ENCODE results near the gene TP53AIP1. TPM values are rescaled to one million over a fixed set of nuclear protein-coding genes. Genes with fewer than 3 reads are reported as not detected.

The TP53AIP1 gene
- total and polyA plus RNA-seq, 5 donors = 0.05 TPM; not detected in 4

DNA sequence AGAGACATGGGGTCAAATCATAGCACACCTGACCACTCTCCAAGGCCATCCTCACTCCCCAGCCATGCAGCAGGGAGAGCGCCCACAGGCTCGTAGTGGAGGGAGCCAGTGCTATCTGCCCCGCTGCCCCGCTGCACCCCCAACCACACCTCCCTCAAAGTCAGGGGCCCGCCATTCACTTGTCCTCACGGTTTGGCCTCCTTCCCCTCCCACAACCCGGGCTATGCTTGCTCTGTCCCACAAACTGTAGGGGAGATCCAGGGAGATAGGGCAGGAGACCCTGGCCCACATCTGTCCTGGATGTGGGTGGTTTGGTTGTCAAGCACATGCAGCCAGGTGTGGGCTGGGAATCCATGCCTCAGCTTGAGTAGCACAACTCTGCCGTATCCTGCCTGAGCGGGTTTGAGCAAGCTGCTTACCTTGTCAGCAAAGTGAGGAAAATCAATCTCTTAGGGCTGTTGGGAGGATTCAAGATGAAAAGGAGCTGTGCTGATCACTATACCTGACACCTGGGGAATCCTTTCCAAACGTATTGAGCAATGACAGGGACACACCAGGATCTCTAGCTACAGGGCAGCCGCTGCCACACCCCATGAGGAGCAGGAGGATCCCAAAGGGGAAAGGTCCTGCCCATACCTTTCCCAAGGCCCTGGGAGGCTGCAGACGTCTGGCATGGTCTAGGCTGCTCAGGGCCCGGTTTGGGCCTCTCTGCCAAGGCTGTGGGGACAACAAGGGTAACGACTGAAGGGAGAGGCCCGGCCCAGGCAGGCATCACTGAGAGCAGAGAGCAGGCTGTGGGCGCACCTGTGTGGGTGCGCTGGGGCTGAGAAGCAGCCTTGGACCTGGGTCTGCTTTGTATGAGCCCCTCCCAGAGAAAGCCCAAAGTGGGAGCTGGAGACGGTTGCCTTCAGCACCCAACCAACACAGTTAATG, 28.2 kb downstream of the TP53AIP1 start:
- 80% methylated on average over 18 of the region's 18 CpGs for WGBS
- Histone ChIP-seq H3K4me3 (ENCODE audit: low read length) (no peak overlapping the region), H3K9me3 (ENCODE audit: control insufficient read depth, low read length) (no peaks in the 10 kb centered on the region), H3K27ac (ENCODE audit: low read length) (no peak overlapping the region), H3K4me1 (ENCODE audit: control insufficient read depth, insufficient read depth, low read length) (no peaks in the 10 kb centered on the region), H3K27me3 (ENCODE audit: control insufficient read depth, insufficient read depth) (no peaks in the 10 kb centered on the region)
- ATAC-seq = peak; percentile 5 to 29
- intact Hi-C loops (cut with DNase I) = no loop called here
- peak in 1 of 3 donors; percentile 37 for DNase-seq

DNA sequence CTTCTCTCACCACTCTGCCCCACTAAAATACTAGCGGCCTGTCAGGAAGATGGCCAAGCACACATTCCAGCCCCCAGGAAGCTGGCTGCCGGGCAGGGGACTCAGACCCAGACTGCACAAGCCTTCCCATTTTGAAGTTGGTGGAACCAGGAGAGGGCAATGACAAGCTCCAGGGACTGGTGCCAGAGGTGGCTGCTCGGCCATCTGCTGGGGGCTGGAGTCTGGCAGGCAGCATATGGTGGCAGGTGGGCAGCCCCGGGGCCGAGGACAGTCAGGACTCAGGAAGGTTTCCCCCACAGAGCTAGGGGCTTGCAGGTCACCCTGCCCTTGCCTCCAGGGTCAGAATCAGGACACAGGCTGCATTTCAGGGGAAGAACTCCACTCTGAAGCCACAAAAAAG, 28.9 kb downstream of the TP53AIP1 start:
- ATAC-seq (no peak), DNase-seq (peak in 1 of 3 donors; percentile 37)
- H3K27me3 ChIP-seq (ENCODE audit: control insufficient read depth, insufficient read depth) = no peaks in the 10 kb centered on the region
- H3K27ac ChIP-seq (ENCODE audit: low read length) = no peak overlapping the region
- no peak overlapping the region for H3K4me3 ChIP-seq (ENCODE audit: low read length)
- H3K9me3 ChIP-seq (ENCODE audit: control insufficient read depth, low read length) = no peaks in the 10 kb centered on the region
- H3K4me1 ChIP-seq (ENCODE audit: control insufficient read depth, insufficient read depth, low read length) = peaks cover 4% of the 10 kb centered on the region
- 70% methylated on average over 5 of the region's 5 CpGs for WGBS
- intact Hi-C loops (cut with DNase I) = no loop called here

DNA sequence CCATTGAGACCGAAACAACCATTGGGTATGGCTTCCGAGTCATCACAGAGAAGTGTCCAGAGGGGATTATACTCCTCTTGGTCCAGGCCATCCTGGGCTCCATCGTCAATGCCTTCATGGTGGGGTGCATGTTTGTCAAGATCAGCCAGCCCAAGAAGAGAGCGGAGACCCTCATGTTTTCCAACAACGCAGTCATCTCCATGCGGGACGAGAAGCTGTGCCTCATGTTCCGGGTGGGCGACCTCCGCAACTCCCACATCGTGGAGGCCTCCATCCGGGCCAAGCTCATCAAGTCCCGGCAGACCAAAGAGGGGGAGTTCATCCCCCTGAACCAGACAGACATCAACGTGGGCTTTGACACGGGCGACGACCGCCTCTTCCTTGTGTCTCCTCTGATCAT, 31.0 kb downstream of the TP53AIP1 start:
- no peak overlapping the region for H3K4me3 ChIP-seq (ENCODE audit: low read length)
- 96% methylated on average over 18 of the region's 18 CpGs for WGBS
- intact Hi-C loops (cut with DNase I) = loop anchor here in 1 of 4 donors (2.0 kb wide), 1 partner anchor 17 kb away; no protein-coding TSS in a partner anchor
- no peaks in the 10 kb centered on the region for H3K9me3 ChIP-seq (ENCODE audit: control insufficient read depth, low read length)
- H3K27ac ChIP-seq (ENCODE audit: low read length) = no peak overlapping the region
- ATAC-seq (no peak), DNase-seq (no peak)
- no peaks in the 10 kb centered on the region for H3K27me3 ChIP-seq (ENCODE audit: control insufficient read depth, insufficient read depth)
- peaks cover 8% of the 10 kb centered on the region for H3K4me1 ChIP-seq (ENCODE audit: control insufficient read depth, insufficient read depth, low read length)

DNA sequence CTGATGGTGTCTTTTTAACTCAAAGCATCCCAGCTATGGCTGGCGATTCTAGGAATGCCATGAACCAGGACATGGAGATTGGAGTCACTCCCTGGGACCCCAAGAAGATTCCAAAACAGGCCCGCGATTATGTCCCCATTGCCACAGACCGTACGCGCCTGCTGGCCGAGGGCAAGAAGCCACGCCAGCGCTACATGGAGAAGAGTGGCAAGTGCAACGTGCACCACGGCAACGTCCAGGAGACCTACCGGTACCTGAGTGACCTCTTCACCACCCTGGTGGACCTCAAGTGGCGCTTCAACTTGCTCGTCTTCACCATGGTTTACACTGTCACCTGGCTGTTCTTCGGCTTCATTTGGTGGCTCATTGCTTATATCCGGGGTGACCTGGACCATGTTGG, 31.4 kb downstream of the TP53AIP1 start:
- Histone ChIP-seq H3K27me3 (ENCODE audit: control insufficient read depth, insufficient read depth) (no peaks in the 10 kb centered on the region), H3K27ac (ENCODE audit: low read length) (no peak overlapping the region), H3K4me3 (ENCODE audit: low read length) (no peak overlapping the region), H3K4me1 (ENCODE audit: control insufficient read depth, insufficient read depth, low read length) (peaks cover 8% of the 10 kb centered on the region), H3K9me3 (ENCODE audit: control insufficient read depth, low read length) (no peaks in the 10 kb centered on the region)
- intact Hi-C loops (cut with DNase I) = loop anchor here in 1 of 4 donors (2.0 kb wide), 1 partner anchor 16 kb away; no protein-coding TSS in a partner anchor
- DNase-seq = no peak
- 98% methylated on average over 17 of the region's 17 CpGs for WGBS
- no peak for ATAC-seq

DNA sequence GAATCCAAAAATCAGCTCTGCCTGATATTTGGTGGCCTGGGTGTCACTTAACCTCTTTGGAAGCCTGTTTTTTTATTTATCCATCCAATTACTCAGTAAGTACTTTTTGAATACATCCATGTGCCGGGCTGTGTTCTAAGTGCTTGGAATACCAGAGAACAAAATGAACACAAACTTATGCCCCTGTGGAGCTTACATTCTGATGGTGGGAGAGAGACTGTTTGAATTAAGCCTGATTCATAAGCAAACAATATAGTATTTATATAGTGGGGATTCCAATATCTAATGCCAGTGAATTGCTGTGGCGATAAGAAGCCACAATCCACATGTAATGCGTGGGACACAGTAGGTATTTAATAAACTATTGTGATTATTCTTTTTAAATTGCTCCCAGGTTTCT, 32.1 kb downstream of the TP53AIP1 start:
- ATAC-seq = no peak
- Histone ChIP-seq H3K27me3 (ENCODE audit: control insufficient read depth, insufficient read depth) (no peaks in the 10 kb centered on the region), H3K4me3 (ENCODE audit: low read length) (no peak overlapping the region), H3K27ac (ENCODE audit: low read length) (no peak overlapping the region), H3K4me1 (ENCODE audit: control insufficient read depth, insufficient read depth, low read length) (peaks cover 8% of the 10 kb centered on the region), H3K9me3 (ENCODE audit: control insufficient read depth, low read length) (no peaks in the 10 kb centered on the region)
- DNase-seq = no peak
- 97% methylated on average over 3 of the region's 3 CpGs for WGBS
- intact Hi-C loops (cut with DNase I) = loop anchor here in 1 of 4 donors (2.0 kb wide), 1 partner anchor 16 kb away; no protein-coding TSS in a partner anchor

DNA sequence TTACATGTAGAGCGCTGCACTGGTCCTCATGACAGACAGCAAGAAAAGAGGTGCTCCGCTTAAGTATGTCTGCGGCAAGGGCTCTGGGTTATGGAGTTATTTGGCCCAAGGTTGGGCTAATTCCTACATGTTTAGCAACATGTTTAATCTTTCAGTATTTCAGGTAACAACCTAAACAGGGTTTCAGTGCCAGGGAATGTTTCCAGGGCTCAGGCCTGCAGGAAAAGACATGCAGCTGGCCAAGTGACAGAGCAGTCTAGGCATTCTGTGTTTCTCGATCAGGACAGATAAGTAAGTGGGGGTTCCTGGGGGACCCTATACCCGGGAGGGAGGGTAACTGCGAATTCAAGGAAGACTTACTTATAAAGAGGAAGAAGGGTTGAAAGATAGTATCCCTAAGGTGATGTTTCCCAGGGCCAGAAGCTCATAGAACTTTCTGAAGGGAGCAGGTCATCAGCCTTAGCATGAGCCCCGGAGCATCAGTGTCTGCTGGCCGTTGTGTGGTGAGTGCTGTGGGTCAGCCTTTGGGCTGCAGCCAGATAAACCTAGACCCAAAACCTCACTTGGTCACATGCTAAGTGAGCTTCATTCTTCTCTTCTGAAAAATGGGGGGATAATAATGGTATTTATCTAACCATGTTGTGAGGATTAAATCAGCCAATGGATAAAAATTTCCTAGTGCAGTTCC, 33.1 kb downstream of the TP53AIP1 start:
- 75% methylated on average over 8 of the region's 8 CpGs for WGBS
- no peak for DNase-seq

DNA sequence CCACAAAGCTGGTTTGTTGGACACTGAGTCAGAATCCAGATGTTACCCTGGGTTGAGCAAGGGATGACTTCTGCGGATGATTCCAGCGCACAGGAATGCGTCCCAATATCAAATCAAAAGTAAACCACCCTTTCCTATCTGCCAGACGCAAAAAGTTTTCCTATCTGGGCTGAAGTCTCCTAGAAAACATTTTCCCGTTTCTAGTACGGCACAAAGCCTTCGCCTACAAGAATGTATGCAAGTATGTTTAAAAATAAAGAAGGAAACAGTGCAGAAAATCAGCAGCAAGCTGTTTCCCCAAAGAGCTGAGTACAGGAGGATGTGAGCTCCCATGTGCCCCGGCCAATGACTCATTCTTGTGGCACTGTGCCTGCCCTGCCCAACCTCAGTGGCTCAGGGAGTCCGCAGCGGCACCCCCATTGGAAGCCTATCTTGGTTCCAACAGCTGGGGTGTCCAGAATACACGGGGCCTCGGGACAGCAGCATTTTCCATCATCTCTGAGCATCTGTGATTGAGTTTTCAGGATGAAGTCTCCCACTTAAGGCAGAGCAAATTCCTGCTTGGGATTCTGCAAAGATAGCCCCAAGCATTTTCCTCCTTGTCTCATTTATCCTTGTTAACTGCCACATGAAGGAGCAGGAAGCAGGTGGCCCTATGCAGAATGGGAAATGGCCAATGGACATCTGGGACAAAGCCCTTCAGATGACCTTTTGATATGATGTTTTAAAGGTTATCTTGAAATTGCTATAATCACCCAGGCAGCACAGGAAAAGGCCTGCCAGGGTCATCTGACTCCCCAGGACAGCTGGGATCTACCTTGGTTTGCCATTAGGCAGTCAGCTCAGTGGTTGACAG, 34.1 kb downstream of the TP53AIP1 start:
- Histone ChIP-seq H3K27me3 (ENCODE audit: control insufficient read depth, insufficient read depth) (no peaks in the 10 kb centered on the region), H3K27ac (ENCODE audit: low read length) (no peak overlapping the region), H3K9me3 (ENCODE audit: control insufficient read depth, low read length) (no peaks in the 10 kb centered on the region), H3K4me3 (ENCODE audit: low read length) (no peak overlapping the region), H3K4me1 (ENCODE audit: control insufficient read depth, insufficient read depth, low read length) (peaks cover 10% of the 10 kb centered on the region)
- 24% methylated on average over 12 of the region's 12 CpGs for WGBS
- ATAC-seq (peak; percentile 47 to 72), DNase-seq (peak; percentile 73 to 88 (median 84))
- intact Hi-C loops (cut with DNase I) = no loop called here

More for the DNA sequence above, 33.1 kb downstream of the TP53AIP1 start:
- Histone ChIP-seq H3K4me3 (ENCODE audit: low read length) (no peak overlapping the region), H3K27ac (ENCODE audit: low read length) (no peak overlapping the region), H3K4me1 (ENCODE audit: control insufficient read depth, insufficient read depth, low read length) (peaks cover 8% of the 10 kb centered on the region), H3K27me3 (ENCODE audit: control insufficient read depth, insufficient read depth) (no peaks in the 10 kb centered on the region), H3K9me3 (ENCODE audit: control insufficient read depth, low read length) (no peaks in the 10 kb centered on the region)
- no peak for ATAC-seq
- intact Hi-C loops (cut with DNase I) = loop anchor here in 1 of 4 donors (2.0 kb wide), 1 partner anchor 15 kb away; no protein-coding TSS in a partner anchor

DNA sequence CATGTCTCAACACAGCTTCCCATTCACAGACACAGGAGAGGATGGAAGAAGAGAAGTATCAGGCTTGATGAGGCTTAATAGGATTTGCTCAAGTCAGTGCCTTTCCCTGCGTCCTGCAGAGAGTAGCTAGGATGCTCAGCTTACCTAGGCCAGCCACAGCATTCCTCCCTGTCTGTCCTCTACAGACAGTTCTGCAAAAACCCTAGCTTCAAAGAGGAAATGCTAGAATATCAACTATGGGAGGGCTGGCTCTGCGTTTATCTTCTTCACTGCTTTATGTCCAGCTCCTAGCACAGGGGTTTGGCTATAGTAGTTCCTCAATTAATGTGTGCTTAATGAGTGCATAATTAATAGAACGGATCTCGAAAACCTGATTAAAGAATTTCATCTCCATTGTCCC, 35.1 kb downstream of the TP53AIP1 start:
- H3K4me1 ChIP-seq (ENCODE audit: control insufficient read depth, insufficient read depth, low read length) = peaks cover 10% of the 10 kb centered on the region

DNA sequence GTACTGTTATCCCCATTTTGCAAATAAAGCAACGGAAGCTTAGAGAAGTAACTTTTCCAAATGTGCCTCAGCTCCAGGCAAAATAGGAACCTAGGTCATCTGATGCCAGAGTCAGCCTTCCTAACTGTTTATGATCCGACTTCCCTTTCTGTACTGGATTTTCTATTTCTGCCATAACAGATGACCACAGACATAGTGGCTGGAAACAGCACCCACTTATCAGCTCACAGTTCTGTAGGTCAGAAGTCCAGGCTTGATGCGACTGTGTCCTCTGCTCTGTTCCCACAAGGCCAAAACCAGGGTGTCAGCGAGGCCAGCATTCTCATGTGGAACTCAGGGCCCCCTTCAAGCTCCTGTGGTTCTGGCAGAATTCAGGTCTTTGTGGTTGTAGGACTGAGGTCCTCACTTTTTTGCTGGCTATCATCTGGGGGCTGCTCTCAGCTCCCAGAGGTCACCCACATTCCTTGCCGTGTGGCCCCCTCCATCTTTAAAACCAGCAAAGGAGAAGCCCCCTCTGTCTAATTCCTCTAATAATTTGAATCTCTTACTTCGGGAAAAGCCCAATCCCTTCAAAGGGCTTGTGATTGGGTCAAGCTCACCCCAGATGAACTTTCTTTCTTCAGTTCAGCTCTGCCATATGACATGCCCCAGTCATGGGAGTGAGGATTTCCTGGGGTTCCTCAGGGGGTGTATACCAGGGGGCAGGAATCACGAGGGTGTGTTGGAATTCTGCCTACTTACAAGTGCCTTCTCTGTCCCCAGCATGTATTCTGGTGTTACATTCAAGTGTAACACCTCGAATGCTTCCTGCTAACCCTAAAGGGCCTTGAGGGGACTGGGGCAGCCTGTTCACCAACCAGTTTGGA, 36.3 kb downstream of the TP53AIP1 start:
- H3K27ac ChIP-seq (ENCODE audit: low read length) = peak overlapping the region; percentile 70
- ATAC-seq (peak in 1 of 2 donors; percentile 12), DNase-seq (no peak)
- peak overlapping the region; percentile 82 for H3K4me3 ChIP-seq (ENCODE audit: low read length)
- H3K27me3 ChIP-seq (ENCODE audit: control insufficient read depth, insufficient read depth) = no peaks in the 10 kb centered on the region
- 68% methylated on average over 8 of the region's 8 CpGs for WGBS
- intact Hi-C loops (cut with DNase I) = no loop called here
- H3K4me1 ChIP-seq (ENCODE audit: control insufficient read depth, insufficient read depth, low read length) = peaks cover 13% of the 10 kb centered on the region
- no peaks in the 10 kb centered on the region for H3K9me3 ChIP-seq (ENCODE audit: control insufficient read depth, low read length)

More for the DNA sequence above, 35.1 kb downstream of the TP53AIP1 start:
- H3K9me3 ChIP-seq (ENCODE audit: control insufficient read depth, low read length) = no peaks in the 10 kb centered on the region
- no peak overlapping the region for H3K4me3 ChIP-seq (ENCODE audit: low read length)
- WGBS = 90% methylated on average over 4 of the region's 4 CpGs
- DNase-seq (no peak), ATAC-seq (no peak)
- H3K27me3 ChIP-seq (ENCODE audit: control insufficient read depth, insufficient read depth) = no peaks in the 10 kb centered on the region
- no peak overlapping the region for H3K27ac ChIP-seq (ENCODE audit: low read length)
- intact Hi-C loops (cut with DNase I) = no loop called here

All from right cardiac atrium (tissue), 5 donors.